Stimulated activated effector memory CD8-positive, alpha-beta T cell treated with anti-CD3 and anti-CD28 coated beads, Interleukin-12 subunit alpha, Interleukin-12 subunit beta, amount 100 ng/mL, for 72 hours (primary cell): ENCODE measurements around the gene BROX.
"Not testable (repeated sequence)": the region's sequence is repeated elsewhere in the genome, so short reads cannot be mapped to it uniquely, and the experiment has no call there.

Experiments used
- ATAC-seq: fragments of 150-1000 bp; cut with Tn5 transposase; 2 replicates; pipeline ENCODE4 v1.10.0; 2021
- DNase-seq, 2 donors: peaks; one replicate each; pipeline ENCODE4 v3.0.0; 2021 to 2022; ENCODE audit warnings: low spot score in 2 of 2
- H3K27ac Mint-ChIP-seq: one replicate; pipeline ENCODE4 v1.8.0; 2022; ENCODE audit warnings: mild to moderate bottlenecking, mixed read lengths
- H3K36me3 Mint-ChIP-seq: one replicate; pipeline ENCODE4 v1.8.0; 2022; ENCODE audit warnings: mild to moderate bottlenecking, mixed read lengths
- H3K4me1 Mint-ChIP-seq: one replicate; pipeline ENCODE4 v1.8.0; 2022; ENCODE audit warnings: mixed read lengths
- H3K4me3 Mint-ChIP-seq: one replicate; pipeline ENCODE4 v1.8.0; 2022; ENCODE audit warnings: mild to moderate bottlenecking, mixed read lengths
- H3K9me3 Mint-ChIP-seq: one replicate; pipeline ENCODE4 v1.8.0; 2022; ENCODE audit warnings: mixed read lengths

Gene BROX

GRCh38 chr1:222751255-222751654 lies 38.9 kb downstream of the BROX start:
- Mint-ChIP-seq H3K4me1 (no peaks in the 10 kb centered on the region), H3K27ac (no peak overlapping the region), H3K4me3 (no peak overlapping the region), H3K9me3 (no peaks in the 10 kb centered on the region), H3K36me3 (no peaks in the 10 kb centered on the region)
- ATAC-seq (no peak), DNase-seq (no peak)

GRCh38 chr1:222754366-222755139 lies 42.2 kb downstream of the BROX start:
- no peaks in the 10 kb centered on the region for H3K4me1 Mint-ChIP-seq
- H3K36me3 Mint-ChIP-seq: no peaks in the 10 kb centered on the region
- no peak overlapping the region for H3K4me3 Mint-ChIP-seq
- no peak overlapping the region for H3K27ac Mint-ChIP-seq
- DNase-seq: no peak
- H3K9me3 Mint-ChIP-seq: no peaks in the 10 kb centered on the region
- ATAC-seq: no peak

GRCh38 chr1:222757646-222758268 lies 45.4 kb downstream of the BROX start:
- H3K4me3 Mint-ChIP-seq: no peak overlapping the region
- no peak overlapping the region for H3K27ac Mint-ChIP-seq
- no peaks in the 10 kb centered on the region for H3K4me1 Mint-ChIP-seq

GRCh38 chr1:222759451-222760035 lies 47.2 kb downstream of the BROX start:
- no peaks in the 10 kb centered on the region for H3K4me1 Mint-ChIP-seq
- H3K27ac Mint-ChIP-seq: no peak overlapping the region
- DNase-seq (no peak), ATAC-seq (no peak)
- H3K4me3 Mint-ChIP-seq: no peak overlapping the region
- H3K9me3 Mint-ChIP-seq: peaks cover 3% of the 10 kb centered on the region
- no peaks in the 10 kb centered on the region for H3K36me3 Mint-ChIP-seq

More at GRCh38 chr1:222757646-222758268, 45.4 kb downstream of the BROX start:
- DNase-seq: no peak
- Mint-ChIP-seq H3K36me3 (no peaks in the 10 kb centered on the region), H3K9me3 (peaks cover 3% of the 10 kb centered on the region)
- no peak for ATAC-seq

GRCh38 chr1:222761083-222761482 lies 48.7 kb downstream of the BROX start:
- H3K4me3 Mint-ChIP-seq: no peak overlapping the region
- no peaks in the 10 kb centered on the region for H3K4me1 Mint-ChIP-seq
- no peaks in the 10 kb centered on the region for H3K36me3 Mint-ChIP-seq
- DNase-seq (no peak), ATAC-seq (no peak)
- H3K27ac Mint-ChIP-seq: no peak overlapping the region
- H3K9me3 Mint-ChIP-seq: peaks cover 3% of the 10 kb centered on the region

GRCh38 chr1:222762178-222762577 lies 49.8 kb downstream of the BROX start:
- not testable (repeated sequence) for H3K36me3 Mint-ChIP-seq, H3K9me3 Mint-ChIP-seq, H3K27ac Mint-ChIP-seq, H3K4me3 Mint-ChIP-seq, ATAC-seq, DNase-seq, H3K4me1 Mint-ChIP-seq

GRCh38 chr1:222767152-222767571 lies 54.8 kb downstream of the BROX start:
- no peak for DNase-seq
- no peak overlapping the region for H3K27ac Mint-ChIP-seq

GRCh38 chr1:222768592-222768991 lies 56.2 kb downstream of the BROX start:
- H3K4me1 Mint-ChIP-seq: peaks cover 12% of the 10 kb centered on the region
- H3K27ac Mint-ChIP-seq: no peak overlapping the region
- ATAC-seq (no peak), DNase-seq (no peak)
- no peak overlapping the region for H3K4me3 Mint-ChIP-seq
- H3K9me3 Mint-ChIP-seq: peaks cover 11% of the 10 kb centered on the region
- no peaks in the 10 kb centered on the region for H3K36me3 Mint-ChIP-seq

More at GRCh38 chr1:222767152-222767571, 54.8 kb downstream of the BROX start:
- Mint-ChIP-seq H3K4me1 (no peaks in the 10 kb centered on the region), H3K36me3 (no peaks in the 10 kb centered on the region), H3K4me3 (no peak overlapping the region), H3K9me3 (peaks cover 12% of the 10 kb centered on the region)
- ATAC-seq: no peak

GRCh38 chr1:222769181-222769580 lies 56.8 kb downstream of the BROX start:
- ATAC-seq: no peak
- peaks cover 11% of the 10 kb centered on the region for H3K9me3 Mint-ChIP-seq
- no peaks in the 10 kb centered on the region for H3K36me3 Mint-ChIP-seq

GRCh38 chr1:222769971-222770620 lies 57.7 kb downstream of the BROX start:
- no peak overlapping the region for H3K4me3 Mint-ChIP-seq
- no peak overlapping the region for H3K27ac Mint-ChIP-seq
- peaks cover 11% of the 10 kb centered on the region for H3K9me3 Mint-ChIP-seq
- no peak for DNase-seq
- no peaks in the 10 kb centered on the region for H3K36me3 Mint-ChIP-seq
- ATAC-seq: no peak
- H3K4me1 Mint-ChIP-seq: peaks cover 12% of the 10 kb centered on the region

More at GRCh38 chr1:222769181-222769580, 56.8 kb downstream of the BROX start:
- no peak for DNase-seq
- no peak overlapping the region for H3K4me3 Mint-ChIP-seq
- no peak overlapping the region for H3K27ac Mint-ChIP-seq
- H3K4me1 Mint-ChIP-seq: peaks cover 12% of the 10 kb centered on the region

GRCh38 chr1:222772996-222773379 lies 60.6 kb downstream of the BROX start:
- Mint-ChIP-seq H3K27ac (peak overlapping the region; percentile 58), H3K36me3 (no peaks in the 10 kb centered on the region), H3K4me3 (peak overlapping the region; percentile 14), H3K4me1 (peaks cover 12% of the 10 kb centered on the region), H3K9me3 (peaks cover 10% of the 10 kb centered on the region)
- ATAC-seq (peak; percentile 85), DNase-seq (no peak)

- DNase-seq (no peak), ATAC-seq (no peak)
- H3K27ac Mint-ChIP-seq: no peak overlapping the region
- no peaks in the 10 kb centered on the region for H3K9me3 Mint-ChIP-seq
- peaks cover 12% of the 10 kb centered on the region for H3K4me1 Mint-ChIP-seq
- H3K4me3 Mint-ChIP-seq: no peak overlapping the region
- H3K36me3 Mint-ChIP-seq: no peaks in the 10 kb centered on the region
These were observed 65.1 kb downstream of the BROX start for GRCh38 chr1:222777463-222777862.

GRCh38 chr1:222777977-222778376 lies 65.6 kb downstream of the BROX start:
- DNase-seq (no peak), ATAC-seq (no peak)
- H3K4me1 Mint-ChIP-seq: peaks cover 6% of the 10 kb centered on the region
- H3K27ac Mint-ChIP-seq: no peak overlapping the region
- H3K36me3 Mint-ChIP-seq: no peaks in the 10 kb centered on the region
- no peaks in the 10 kb centered on the region for H3K9me3 Mint-ChIP-seq
- H3K4me3 Mint-ChIP-seq: no peak overlapping the region

GRCh38 chr1:222781251-222781650 lies 68.9 kb downstream of the BROX start:
- Mint-ChIP-seq H3K27ac (no peak overlapping the region), H3K36me3 (no peaks in the 10 kb centered on the region), H3K4me3 (no peak overlapping the region), H3K9me3 (no peaks in the 10 kb centered on the region), H3K4me1 (no peaks in the 10 kb centered on the region)
- no peak for DNase-seq
- no peak for ATAC-seq

GRCh38 chr1:222783051-222783450 lies 70.7 kb downstream of the BROX start:
- no peaks in the 10 kb centered on the region for H3K9me3 Mint-ChIP-seq
- no peak overlapping the region for H3K4me3 Mint-ChIP-seq
- no peak overlapping the region for H3K27ac Mint-ChIP-seq
- DNase-seq (no peak), ATAC-seq (no peak)
- no peaks in the 10 kb centered on the region for H3K4me1 Mint-ChIP-seq
- H3K36me3 Mint-ChIP-seq: no peaks in the 10 kb centered on the region
